Measurements from ENCODE around the gene MTMR12.
"Not testable (repeated sequence)": the region's sequence is repeated elsewhere in the genome, so short reads cannot be mapped to it uniquely, and the experiment has no call there.

Gene MTMR12

DNA sequence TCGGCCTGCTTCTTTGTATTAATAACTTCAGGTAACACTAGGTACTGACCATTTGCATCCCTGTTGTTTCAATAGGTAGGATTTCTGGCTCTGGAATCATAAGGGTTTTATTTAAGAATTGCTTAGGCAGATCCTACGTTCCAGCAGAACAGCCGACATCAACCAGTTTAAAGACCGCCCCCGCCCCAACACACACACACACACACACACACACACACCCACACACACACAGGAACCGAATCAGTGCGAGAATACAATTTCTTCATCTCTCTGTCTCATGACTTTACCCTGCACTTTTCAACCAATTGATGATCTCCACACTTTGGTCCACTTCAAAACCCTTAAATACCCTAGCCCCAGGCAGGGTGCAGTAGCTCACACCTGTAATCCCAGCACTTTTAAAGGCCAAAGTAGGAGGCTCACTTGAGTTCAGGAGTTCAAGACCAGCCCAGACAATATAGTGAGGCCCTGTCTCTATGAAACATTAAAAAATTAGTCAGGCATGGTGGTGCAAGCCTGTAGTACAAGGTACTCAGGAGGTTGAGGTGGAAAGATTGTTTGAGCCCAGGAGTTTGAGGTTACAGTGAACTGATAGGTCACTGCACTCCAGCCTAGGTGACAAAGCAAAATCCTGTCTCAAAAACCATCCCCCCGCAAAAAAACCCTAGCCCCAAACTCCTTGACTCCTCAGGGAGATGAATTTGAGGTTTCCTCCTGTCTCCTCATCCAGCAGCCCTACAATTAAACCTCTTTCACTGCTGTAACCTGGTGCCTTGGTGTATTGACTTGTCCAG, 2.7 kb upstream of the MTMR12 start:
- DNase-seq, result no peak
- peaks cover 24% of the 10 kb centered on the region for H3K4me1 Mint-ChIP-seq
- no peak for ATAC-seq
- no peak overlapping the region for H3K4me3 Mint-ChIP-seq
- H3K36me3 Mint-ChIP-seq (ENCODE audit: low read depth), result peaks cover 2% of the 10 kb centered on the region
- no peak overlapping the region for H3K27ac Mint-ChIP-seq
- peaks cover 2% of the 10 kb centered on the region for H3K27me3 Mint-ChIP-seq
- H3K9me3 Mint-ChIP-seq, result no peaks in the 10 kb centered on the region

DNA sequence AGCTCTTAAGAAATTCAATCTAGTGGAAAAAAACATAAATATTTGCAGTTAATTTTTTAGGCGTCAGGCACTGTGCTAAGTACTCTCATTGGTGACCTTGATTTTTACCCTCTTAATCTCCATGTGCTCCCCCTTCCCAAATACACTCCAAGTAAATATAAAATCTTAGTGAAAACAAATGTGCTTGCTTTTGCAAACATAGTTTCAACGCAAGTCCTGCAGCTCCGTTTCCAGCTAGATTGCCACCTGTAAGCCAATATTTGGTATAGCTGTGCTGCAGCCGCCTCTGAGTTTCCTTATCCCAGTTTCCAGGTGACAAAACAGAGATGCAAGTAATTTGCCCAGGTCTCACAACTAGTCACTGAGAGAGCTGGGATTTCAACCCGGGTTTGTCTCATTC, 1.9 kb upstream of the MTMR12 start:
- Mint-ChIP-seq H3K9me3 (no peaks in the 10 kb centered on the region), H3K4me3 (peak overlapping the region; percentile 92), H3K36me3 (ENCODE audit: low read depth) (peaks cover 6% of the 10 kb centered on the region), H3K27ac (peak overlapping the region; percentile 14), H3K4me1 (peaks cover 30% of the 10 kb centered on the region), H3K27me3 (peaks cover 2% of the 10 kb centered on the region)
- DNase-seq (no peak), ATAC-seq (no peak)

DNA sequence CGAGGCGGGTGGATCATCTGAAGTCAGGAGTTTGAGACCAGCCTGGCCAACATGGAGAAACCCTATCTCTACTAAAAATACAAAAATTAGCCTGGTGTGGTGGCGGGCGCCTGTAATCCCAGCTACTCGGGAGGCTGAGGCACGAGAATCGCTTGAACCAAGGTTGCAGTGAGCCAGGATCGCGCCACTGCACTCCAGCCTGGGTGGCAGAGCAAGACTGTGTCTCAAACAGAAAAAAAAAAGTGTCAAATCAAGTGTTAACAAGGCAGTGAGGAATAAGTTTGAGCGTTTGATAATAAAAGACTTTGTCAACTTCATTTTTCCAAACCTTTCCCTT, 1.4 kb upstream of the MTMR12 start:
- peak overlapping the region; percentile 92 for H3K4me3 Mint-ChIP-seq
- not testable (repeated sequence) for ATAC-seq; DNase-seq; H3K9me3 Mint-ChIP-seq; H3K36me3 Mint-ChIP-seq (ENCODE audit: low read depth); H3K27me3 Mint-ChIP-seq
- H3K4me1 Mint-ChIP-seq, result peaks cover 35% of the 10 kb centered on the region
- H3K27ac Mint-ChIP-seq, result peak overlapping the region; percentile 14

DNA sequence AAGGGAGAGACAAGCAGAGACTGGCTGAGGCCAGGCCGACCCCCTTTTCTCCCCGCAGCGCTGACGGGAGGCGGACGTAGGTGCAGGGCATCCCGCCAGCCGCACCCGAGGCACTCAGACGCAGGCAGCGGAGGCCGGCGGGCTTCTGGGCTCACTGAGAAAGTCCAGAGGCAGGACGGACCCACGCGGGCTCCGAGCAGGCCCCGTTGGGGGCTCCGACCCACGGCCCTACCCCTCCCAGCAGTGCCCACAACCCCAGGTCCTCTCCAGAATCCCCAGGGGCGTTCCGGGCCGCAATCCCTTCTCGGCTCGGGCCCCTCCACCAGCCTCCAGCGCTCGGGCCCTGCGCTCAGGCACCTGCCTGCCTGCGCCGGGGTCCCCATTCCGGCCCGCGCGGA, 543 bp downstream of the MTMR12 start:
- Mint-ChIP-seq H3K4me1 (peaks cover 43% of the 10 kb centered on the region), H3K27me3 (peaks cover 2% of the 10 kb centered on the region), H3K36me3 (ENCODE audit: low read depth) (peaks cover 13% of the 10 kb centered on the region), H3K4me3 (peak overlapping the region; percentile 92), H3K27ac (peak overlapping the region; percentile 85), H3K9me3 (no peaks in the 10 kb centered on the region)
- DNase-seq (peak; percentile 63), ATAC-seq (peak; percentile 11)

DNA sequence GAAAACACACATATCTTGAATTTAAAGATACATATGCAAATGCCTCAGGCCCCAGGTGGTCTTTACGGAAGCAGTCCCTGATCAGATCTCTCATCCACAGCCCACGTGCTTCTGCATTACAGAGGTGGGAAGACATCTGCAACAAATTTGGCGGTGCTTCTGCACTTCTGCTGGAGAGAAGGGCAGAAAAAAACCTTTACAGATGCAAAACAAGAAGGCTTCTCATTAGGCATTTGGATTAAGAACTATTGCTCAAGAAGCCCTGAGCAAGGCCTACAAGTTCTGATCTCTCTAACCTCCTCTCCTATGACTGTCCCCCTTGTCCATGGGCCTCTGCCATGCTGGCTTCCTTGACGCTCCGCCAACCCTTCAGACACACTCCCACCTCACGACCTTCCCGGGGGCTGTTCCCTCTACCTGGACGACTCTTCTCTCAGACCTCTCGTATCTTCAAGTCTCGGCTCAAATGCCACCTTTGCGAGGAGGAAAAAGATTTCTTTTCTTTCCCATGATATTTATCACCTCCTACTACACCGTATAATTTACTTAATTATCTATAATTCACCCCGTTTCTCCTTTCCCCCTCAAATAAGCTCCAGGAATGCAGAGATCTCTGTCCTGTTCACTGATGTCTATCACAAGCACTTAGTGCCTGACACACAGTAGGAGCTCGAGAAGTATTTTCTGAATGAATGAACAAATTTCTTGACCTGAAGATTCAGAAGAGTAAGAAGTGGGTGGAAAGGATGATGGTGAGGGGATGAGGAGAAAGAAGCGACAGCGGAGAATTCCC, 1.1 kb downstream of the MTMR12 start:
- Mint-ChIP-seq H3K27ac (peak overlapping the region; percentile 85), H3K27me3 (peaks cover 2% of the 10 kb centered on the region), H3K4me1 (peaks cover 41% of the 10 kb centered on the region), H3K36me3 (ENCODE audit: low read depth) (peaks cover 13% of the 10 kb centered on the region), H3K4me3 (peak overlapping the region; percentile 92), H3K9me3 (no peaks in the 10 kb centered on the region)
- DNase-seq (no peak), ATAC-seq (no peak)

DNA sequence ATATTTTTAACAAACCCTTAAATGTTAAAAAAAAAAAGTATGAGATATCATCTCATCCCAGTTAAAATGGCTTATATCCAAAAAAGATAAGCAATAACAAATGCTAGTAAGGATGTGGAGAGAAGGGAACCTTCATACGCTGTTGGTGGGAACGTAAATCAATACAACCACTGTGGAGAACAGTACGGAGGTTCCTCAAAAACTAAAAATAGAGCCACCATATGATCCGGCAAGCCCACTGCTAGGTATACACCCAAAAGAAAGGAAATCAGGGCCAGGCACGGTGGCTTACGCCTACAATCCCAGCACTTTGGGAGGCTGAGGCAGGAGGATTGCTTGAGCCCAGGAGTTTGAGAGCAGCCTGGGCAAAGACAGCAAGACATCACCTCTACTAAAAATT, 3.0 kb downstream of the MTMR12 start:
- Mint-ChIP-seq H3K4me3 (no peak overlapping the region), H3K9me3 (no peaks in the 10 kb centered on the region), H3K4me1 (peaks cover 50% of the 10 kb centered on the region), H3K36me3 (ENCODE audit: low read depth) (peaks cover 13% of the 10 kb centered on the region), H3K27me3 (peaks cover 2% of the 10 kb centered on the region), H3K27ac (no peak overlapping the region)
- ATAC-seq, result no peak
- DNase-seq, result no peak

DNA sequence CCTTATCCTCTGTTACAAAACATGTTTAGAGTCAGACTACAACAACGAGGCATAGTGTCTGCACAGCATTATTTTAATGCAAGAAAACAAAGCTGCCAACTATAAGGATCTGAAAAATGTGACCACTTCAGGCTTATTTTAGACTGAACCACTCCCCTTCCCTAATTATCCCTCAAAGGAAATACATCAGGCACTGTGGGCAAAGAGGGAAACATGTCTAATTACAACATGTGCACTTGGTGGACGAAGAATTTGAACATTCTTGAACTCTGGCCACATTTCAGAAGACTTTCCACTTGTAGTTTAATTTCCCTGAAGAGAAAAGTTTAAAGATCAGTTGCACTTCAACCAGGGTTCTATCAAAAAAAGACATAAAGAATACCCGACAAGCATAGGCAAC, 3.8 kb downstream of the MTMR12 start:
- peaks cover 13% of the 10 kb centered on the region for H3K36me3 Mint-ChIP-seq (ENCODE audit: low read depth)
- ATAC-seq, result no peak
- no peak overlapping the region for H3K27ac Mint-ChIP-seq
- H3K27me3 Mint-ChIP-seq, result peaks cover 2% of the 10 kb centered on the region
- peaks cover 54% of the 10 kb centered on the region for H3K4me1 Mint-ChIP-seq
- no peak for DNase-seq
- H3K9me3 Mint-ChIP-seq, result no peaks in the 10 kb centered on the region
- no peak overlapping the region for H3K4me3 Mint-ChIP-seq

DNA sequence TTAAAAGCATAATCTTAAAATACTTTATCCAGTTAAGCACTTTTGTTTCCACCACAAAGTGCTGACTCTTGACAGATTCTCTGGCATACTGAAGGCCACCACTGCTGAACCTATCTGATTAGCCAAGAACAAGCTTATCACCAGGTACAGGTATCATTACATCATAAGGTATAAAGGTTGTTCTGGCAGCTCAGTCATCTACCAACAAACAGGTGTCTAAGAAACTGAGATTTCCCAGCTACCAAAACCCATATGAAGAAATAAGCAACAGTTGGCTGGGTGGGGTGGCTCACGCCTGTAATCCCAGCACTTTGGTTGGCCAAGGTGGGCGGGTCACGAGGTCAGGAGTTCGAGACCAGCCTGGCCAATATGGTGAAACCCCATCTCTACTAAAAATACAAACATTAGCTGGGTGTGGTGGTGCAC, 5.0 kb downstream of the MTMR12 start:
- Mint-ChIP-seq H3K4me3 (no peak overlapping the region), H3K4me1 (peaks cover 62% of the 10 kb centered on the region), H3K27ac (no peak overlapping the region), H3K36me3 (ENCODE audit: low read depth) (peaks cover 13% of the 10 kb centered on the region), H3K27me3 (no peaks in the 10 kb centered on the region), H3K9me3 (no peaks in the 10 kb centered on the region)
- DNase-seq (no peak), ATAC-seq (no peak)

DNA sequence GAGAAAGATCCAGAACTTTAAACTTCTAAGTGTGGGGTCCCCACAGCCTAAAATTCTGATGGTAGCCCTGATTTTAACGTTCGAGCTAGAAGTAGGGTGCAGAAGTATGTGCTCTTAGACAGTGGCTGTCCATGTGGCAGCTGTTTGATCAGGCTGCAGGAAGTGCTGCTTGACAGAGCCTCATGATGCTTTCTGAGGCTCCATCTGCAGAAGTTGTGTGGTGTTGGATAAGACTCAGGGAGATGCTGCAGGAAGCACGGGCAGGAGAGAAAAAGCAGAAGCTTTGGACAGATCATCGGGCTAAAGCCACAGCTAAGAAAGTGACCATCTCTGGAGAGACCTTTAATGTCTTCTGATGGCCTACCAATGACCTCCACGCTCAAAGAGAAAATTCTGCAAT, 8.1 kb downstream of the MTMR12 start:
- H3K4me1 Mint-ChIP-seq, result peaks cover 56% of the 10 kb centered on the region
- no peak overlapping the region for H3K27ac Mint-ChIP-seq
- ATAC-seq (no peak), DNase-seq (no peak)
- peaks cover 7% of the 10 kb centered on the region for H3K36me3 Mint-ChIP-seq (ENCODE audit: low read depth)
- H3K4me3 Mint-ChIP-seq, result no peak overlapping the region
- no peaks in the 10 kb centered on the region for H3K9me3 Mint-ChIP-seq
- H3K27me3 Mint-ChIP-seq, result no peaks in the 10 kb centered on the region

DNA sequence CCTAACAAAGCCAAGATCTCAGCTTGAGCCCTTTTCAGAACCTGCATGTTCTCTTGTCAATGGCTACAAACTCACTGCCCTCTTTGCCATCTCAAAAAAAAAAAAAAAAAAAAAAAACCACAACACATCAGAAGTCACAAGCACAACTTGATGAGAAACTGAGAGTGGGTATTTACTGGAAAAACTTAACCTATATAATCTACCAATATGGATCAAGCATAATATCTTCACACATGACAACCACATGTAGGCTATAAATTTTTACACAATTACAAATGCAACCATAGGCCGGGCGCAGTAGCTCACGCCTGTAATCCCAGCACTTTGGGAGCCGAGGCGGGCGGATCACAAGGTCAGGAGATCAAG, 9.0 kb downstream of the MTMR12 start:
- no peak overlapping the region for H3K27ac Mint-ChIP-seq
- ATAC-seq, result peak; percentile 21
- peaks cover 3% of the 10 kb centered on the region for H3K36me3 Mint-ChIP-seq (ENCODE audit: low read depth)
- no peak overlapping the region for H3K4me3 Mint-ChIP-seq
- H3K9me3 Mint-ChIP-seq, result no peaks in the 10 kb centered on the region
- peaks cover 55% of the 10 kb centered on the region for H3K4me1 Mint-ChIP-seq
- H3K27me3 Mint-ChIP-seq, result no peaks in the 10 kb centered on the region
- no peak for DNase-seq

DNA sequence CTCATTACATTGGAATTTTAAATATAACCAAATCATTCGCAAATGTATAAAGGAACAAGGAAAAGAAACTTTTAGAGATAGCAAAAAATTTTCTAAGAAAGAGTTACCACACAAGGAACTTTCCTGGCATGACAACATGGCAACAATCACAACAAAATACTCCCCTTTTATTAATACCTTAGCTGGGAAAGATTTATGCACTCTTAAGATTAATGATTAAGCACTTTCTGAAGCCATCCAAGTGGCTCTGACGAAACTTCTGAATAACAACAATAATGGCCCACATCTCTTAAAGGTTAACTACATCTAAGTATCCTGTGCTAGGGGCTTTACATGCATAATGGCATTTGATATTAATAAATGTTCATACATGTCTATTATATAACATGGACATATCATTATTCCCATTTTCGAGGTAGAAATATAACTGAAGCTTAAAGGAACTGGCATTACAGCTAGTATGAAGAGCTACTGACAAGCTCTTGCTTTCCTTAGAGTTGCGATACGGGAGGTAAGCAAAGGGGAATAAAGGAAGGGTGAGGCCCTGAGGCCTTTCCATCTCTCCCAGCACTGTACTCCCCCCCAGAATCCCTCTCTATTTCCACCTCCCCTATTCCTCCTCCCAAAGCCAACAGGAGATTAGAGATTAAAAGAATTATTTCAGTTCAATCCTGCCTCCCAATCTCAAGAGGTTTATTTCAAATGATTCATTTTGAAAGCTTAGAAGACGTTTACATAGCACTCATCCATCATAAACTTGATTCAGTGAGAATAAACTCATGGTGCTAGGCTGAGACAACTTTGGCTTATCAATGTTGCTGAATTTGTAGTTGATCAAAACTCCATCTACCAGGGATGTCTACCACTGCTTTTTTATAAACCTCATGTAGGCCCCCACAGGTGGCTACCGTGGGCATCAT, 9.6 kb downstream of the MTMR12 start:
- no peak overlapping the region for H3K4me3 Mint-ChIP-seq
- peaks cover 57% of the 10 kb centered on the region for H3K4me1 Mint-ChIP-seq

DNA sequence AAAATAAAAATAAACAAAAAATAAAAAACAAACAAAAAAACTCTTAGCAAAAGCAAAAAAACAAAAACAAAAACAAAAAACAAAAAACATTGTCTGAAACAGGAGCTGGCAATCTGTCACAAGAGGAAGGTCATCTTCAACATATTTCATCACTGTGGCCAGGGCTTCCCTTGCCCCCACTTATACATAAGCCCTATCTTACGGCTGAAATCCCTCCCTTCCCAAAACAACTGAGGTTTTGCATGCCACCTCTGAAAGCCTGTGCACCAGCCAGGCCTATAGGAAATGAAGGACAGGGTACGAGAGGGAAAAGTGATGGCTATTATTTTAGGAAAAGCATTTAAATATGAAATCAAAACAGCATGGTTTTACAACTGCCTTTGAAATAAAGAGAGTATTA, 10.8 kb downstream of the MTMR12 start:
- ATAC-seq, result no peak
- peaks cover 67% of the 10 kb centered on the region for H3K4me1 Mint-ChIP-seq
- no peaks in the 10 kb centered on the region for H3K9me3 Mint-ChIP-seq

More for the DNA sequence above, 9.6 kb downstream of the MTMR12 start:
- H3K27ac Mint-ChIP-seq, result no peak overlapping the region
- ATAC-seq, result no peak
- peaks cover 7% of the 10 kb centered on the region for H3K36me3 Mint-ChIP-seq (ENCODE audit: low read depth)
- no peaks in the 10 kb centered on the region for H3K9me3 Mint-ChIP-seq
- H3K27me3 Mint-ChIP-seq, result no peaks in the 10 kb centered on the region
- DNase-seq, result no peak

DNA sequence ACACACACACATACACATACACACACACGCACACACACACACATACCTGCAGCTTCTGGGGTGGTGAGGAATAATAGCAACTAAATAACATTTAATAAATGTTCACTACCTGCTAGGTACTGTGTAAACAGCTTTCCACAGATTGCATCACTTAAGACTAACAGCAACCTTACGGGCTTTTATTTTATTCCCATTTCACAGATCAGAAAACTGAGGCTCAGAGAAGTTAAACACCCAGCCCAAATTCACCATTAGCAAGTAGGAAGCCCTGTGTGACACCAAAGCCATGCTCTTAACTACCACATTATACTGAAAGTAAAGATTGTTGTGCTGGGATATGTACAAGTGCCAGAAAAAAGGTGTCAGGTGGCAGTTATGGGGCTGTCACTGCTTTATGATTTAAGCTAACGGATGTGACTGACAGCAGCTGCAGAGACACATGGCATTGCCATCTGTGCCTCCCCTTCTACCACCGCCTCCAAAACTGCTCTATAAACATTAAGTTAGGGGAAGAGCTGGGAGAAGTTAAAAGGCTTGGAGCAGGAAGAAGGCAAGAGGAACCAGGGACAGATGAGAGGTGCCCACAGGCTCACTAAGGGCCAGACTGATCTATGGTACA, 13.6 kb downstream of the MTMR12 start:
- no peak for DNase-seq
- ATAC-seq, result no peak
- no peaks in the 10 kb centered on the region for H3K9me3 Mint-ChIP-seq
- H3K27ac Mint-ChIP-seq, result no peak overlapping the region
- no peak overlapping the region for H3K4me3 Mint-ChIP-seq
- H3K4me1 Mint-ChIP-seq, result peaks cover 52% of the 10 kb centered on the region
- H3K27me3 Mint-ChIP-seq, result no peaks in the 10 kb centered on the region
- peaks cover 16% of the 10 kb centered on the region for H3K36me3 Mint-ChIP-seq (ENCODE audit: low read depth)

More for the DNA sequence above, 10.8 kb downstream of the MTMR12 start:
- Mint-ChIP-seq H3K36me3 (ENCODE audit: low read depth) (peaks cover 5% of the 10 kb centered on the region), H3K4me3 (no peak overlapping the region), H3K27me3 (no peaks in the 10 kb centered on the region), H3K27ac (no peak overlapping the region)
- DNase-seq, result no peak

DNA sequence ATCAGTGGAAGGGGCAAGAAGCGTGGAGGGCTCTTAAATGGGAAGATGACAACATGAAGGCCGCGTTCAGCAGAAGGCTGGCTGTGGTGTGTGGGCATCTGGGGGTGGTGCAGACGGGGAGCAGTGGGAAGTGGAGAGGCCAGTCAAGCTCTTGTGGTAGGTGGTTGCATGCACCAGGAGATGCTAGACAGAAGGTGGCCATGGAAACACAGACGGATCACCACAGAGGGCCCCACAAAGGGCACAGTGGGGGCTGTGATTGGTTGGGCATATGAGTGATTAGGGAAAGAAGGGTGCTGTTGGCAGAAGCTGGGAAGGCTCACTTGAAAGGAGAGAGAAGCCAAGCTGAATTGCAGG, 14.7 kb downstream of the MTMR12 start:
- peak; percentile 48 for DNase-seq
- Mint-ChIP-seq H3K27ac (peak overlapping the region; percentile 48), H3K4me1 (peaks cover 42% of the 10 kb centered on the region), H3K27me3 (no peaks in the 10 kb centered on the region), H3K4me3 (peak overlapping the region; percentile 37), H3K36me3 (ENCODE audit: low read depth) (peaks cover 22% of the 10 kb centered on the region), H3K9me3 (no peaks in the 10 kb centered on the region)
- ATAC-seq, result peak; percentile 91
